ENCODE results near the gene PRSS2. TPM values are rescaled to one million over a fixed set of nuclear protein-coding genes. Genes with fewer than 3 reads are reported as not detected.

The PRSS2 gene
- total and polyA plus RNA-seq, 9 of the 15 experiments (the other 6 are each of a cell fraction or from before 2014, with no cell fraction given): 1.3 to 23.9 (median 3.8) TPM

- 10% methylated on average over 1 of the region's 1 CpG for WGBS (ENCODE audit: insufficient coverage, low coverage, missing lambda C conversion rate)
- Histone ChIP-seq H3K4me1 (replicated peaks in 1 of 2; ENCODE audit: control insufficient read depth in 2 of 2, insufficient read depth in 2 of 2, low read length in 2 of 2) (peaks cover 0 to 54% of the 10 kb centered on the region in 2 experiments; a peak in 3 of 5 replicates), H4K20me1 (replicated peaks; ENCODE audit: control insufficient read depth, insufficient read depth, low read length) (no peaks in the 10 kb centered on the region), H3K36me3 (ENCODE audit: control insufficient read depth, insufficient read depth, low read length) (no peaks in the 10 kb centered on the region), H3K9ac (ENCODE audit: insufficient read depth in 1 of 2, low read depth in 2 of 2, low read length in 2 of 2) (no peak overlapping the region), H3K27ac (ENCODE audit: extremely low read depth, low read depth, low read length) (no peak overlapping the region), H3K27me3 (ENCODE audit: control insufficient read depth in 2 of 2, insufficient read depth in 2 of 2, low read length in 2 of 2) (no peaks in the 10 kb centered on the region), H3K9me1 (ENCODE audit: control insufficient read depth, insufficient read depth, low read length) (no peaks in the 10 kb centered on the region), H3K79me2 (ENCODE audit: control insufficient read depth, insufficient read depth, low read length) (no peaks in the 10 kb centered on the region), H3K4me2 (ENCODE audit: insufficient read depth, low read length) (no peak overlapping the region), H3K4me3 (no peak overlapping the region), H3K9me3 (replicated peaks; ENCODE audit: control insufficient read depth, insufficient read depth, low read depth, low read length) (no peaks in the 10 kb centered on the region), H2AFZ (ENCODE audit: low read depth, low read length) (no peak overlapping the region)
- in situ Hi-C loops (cut with MboI): no loop called here
- intact Hi-C loops (cut with micrococcal nuclease): no loop called here
- no peak for TF ChIP-seq ZNF699 (CRISPR knock-in tag; IDR thresholded peaks at IDR 0.05; ENCODE audit: insufficient replicate concordance)
- no peak for TF ChIP-seq CREM (IDR thresholded peaks at IDR 0.05; ENCODE audit: low read depth)
- no peak for TF ChIP-seq ZNF507 (tag; conservative IDR thresholded peaks at IDR 0.05)
- TF ChIP-seq KAT7 (CRISPR knock-in tag; IDR thresholded peaks at IDR 0.05; ENCODE audit: borderline replicate concordance): no peak
- TF ChIP-seq ZBTB40 (IDR thresholded peaks at IDR 0.05): no peak
- no peak for TF ChIP-seq ZBTB40 (CRISPR knock-in tag; IDR thresholded peaks at IDR 0.05)
- no peak for TF ChIP-seq DLX4 (CRISPR knock-in tag; IDR thresholded peaks at IDR 0.05)
- 0 out of 2 replicates have a peak, but pooled peaks have one; percentile 7 for TF ChIP-seq ZNF175 (CRISPR knock-in tag; IDR thresholded peaks at IDR 0.05; ENCODE audit: low read depth)
- no TSS peak for BruUV-seq (replicated peaks)
- ChIA-PET POLR2A (no interaction called here), CTCF (ENCODE audit: low intra/inter-chr PET ratio) (no interaction called here)
- DNase-seq (ENCODE audit: extremely low read depth in 1 of 4, low spot score in 3 of 4) (no peak), ATAC-seq (no peak), FAIRE-seq (no peak)
These were observed 36.2 kb downstream of the PRSS2 start for GRCh38 chr7:142806957-142807356.

All from K562 (cell line).